Thyroid gland (tissue), 4 donors: ENCODE data around the gene TTC33. TPM values are rescaled to one million over a fixed set of nuclear protein-coding genes. Genes with fewer than 3 reads are reported as not detected.

Source experiments
- DNase-seq, 2 donors: peaks; one replicate each; pipeline ENCODE4 v3.0.0-alpha.2; 2019
- H3K27ac ChIP-seq, 3 donors: fragments of 200-600 bp; sonication (generic); 1 replicate in 2 of 3; 2 replicates in 1 of 3; pipeline ENCODE4 v1.5.1; 2016 to 2019; ENCODE audit warnings: mild to moderate bottlenecking in 1 of 3, moderate library complexity in 1 of 3
- H3K27me3 ChIP-seq: fragments of 200-600 bp; sonication (generic); one replicate; pipeline ENCODE4 v1.5.1; 2019
- H3K36me3 ChIP-seq, 2 donors: fragments of 200-600 bp; sonication (generic); one replicate each; pipeline ENCODE4 v1.5.1; 2016 to 2019
- H3K4me1 ChIP-seq, 2 donors: fragments of 200-600 bp; sonication (generic); one replicate each; pipeline ENCODE4 v1.5.1; 2017 to 2019
- H3K4me3 ChIP-seq, 3 donors: fragments of 200-600 bp; sonication (generic); replicated peaks in 1 of 3; 1 replicate in 2 of 3; 2 replicates in 1 of 3; pipeline ENCODE4 v1.5.1; 2016; ENCODE audit warnings: mild to moderate bottlenecking in 1 of 3
- H3K9me3 ChIP-seq: fragments of 200-600 bp; sonication (generic); one replicate; pipeline ENCODE4 v1.5.1; 2017
- CTCF ChIP-seq, 6 experiments: fragments of 200-600 bp in 3 of 6; fragments of 450-650 bp in 3 of 6; sonication (generic) in 3 of 6; IDR thresholded peaks; one replicate each; pipeline ENCODE4 v1.5.1; 2016 to 2019; ENCODE audit warnings: antibody characterized with exemption in 6 of 6, mild to moderate bottlenecking in 2 of 6, inconsistent platforms in 1 of 6, moderate library complexity in 1 of 6
- POLR2A ChIP-seq, 2 donors: fragments of 450-650 bp; IDR thresholded peaks; one replicate each; pipeline ENCODE4 v1.6.1; 2017; ENCODE audit warnings: antibody characterized with exemption in 2 of 2, mild to moderate bottlenecking in 2 of 2, moderate library complexity in 1 of 2
- WGBS, 2 donors: methylation state at CpG; one replicate each; pipeline ENCODE4 v1.1.5; 2017; 5-methylcytosine and 5-hydroxymethylcytosine counted together
- intact Hi-C: fragments of 100-400 bp; cut with DNase I; formaldehyde crosslinking; loops from one replicate; pipeline ENCODE4 v1.15.1; 2023
- total RNA-seq, 4 donors: library from RNA; depleted of rRNA; stranded (reverse); fragments of >200 nt; gene quantifications; one replicate each; pipeline ENCODE4 v1.2.3, GENCODE V29; 2016

TTC33 gene
- total RNA-seq, 4 donors from 2014 or later = 18.7 to 35.2 (median 24.9) TPM

GRCh38 chr5:40778133-40778532, 22.4 kb upstream of the TTC33 start:
- 97% methylated on average over 1 of the region's 1 CpG for WGBS, 2 donors
- H3K4me3 ChIP-seq = no peak overlapping the region
- DNase-seq = no peak
- TF ChIP-seq CTCF (IDR thresholded peaks at IDR 0.05) (no peak), POLR2A (IDR thresholded peaks at IDR 0.05) (no peak)
- intact Hi-C loops = no loop called here
- H3K27me3 ChIP-seq = no peaks in the 10 kb centered on the region
- peaks cover 0 to 4% of the 10 kb centered on the region in 2 donors for H3K4me1 ChIP-seq
- no peak overlapping the region for H3K27ac ChIP-seq
- H3K9me3 ChIP-seq = no peaks in the 10 kb centered on the region
- peaks cover 19 to 21% of the 10 kb centered on the region in 2 donors for H3K36me3 ChIP-seq

GRCh38 chr5:40776658-40776977, 20.9 kb upstream of the TTC33 start:
- Histone ChIP-seq H3K36me3 (peaks cover 20 to 21% of the 10 kb centered on the region in 2 donors), H3K27me3 (no peaks in the 10 kb centered on the region), H3K4me3 (no peak overlapping the region), H3K9me3 (no peaks in the 10 kb centered on the region), H3K27ac (no peak overlapping the region), H3K4me1 (no peaks in the 10 kb centered on the region)
- DNase-seq = no peak
- intact Hi-C loops = no loop called here
- WGBS, 2 donors = 94% methylated on average over 1 of the region's 1 CpG
- TF ChIP-seq CTCF (IDR thresholded peaks at IDR 0.05) (no peak), POLR2A (IDR thresholded peaks at IDR 0.05) (no peak)

- 79 to 85% methylated on average over 6 of the region's 6 CpGs for WGBS, 2 donors
- no peak overlapping the region for H3K27ac ChIP-seq
- no peaks in the 10 kb centered on the region for H3K27me3 ChIP-seq
- intact Hi-C loops = no loop called here
- no peak overlapping the region for H3K4me3 ChIP-seq
- DNase-seq = no peak
- peaks cover 22 to 26% of the 10 kb centered on the region in 2 donors for H3K36me3 ChIP-seq
- TF ChIP-seq POLR2A (IDR thresholded peaks at IDR 0.05) (no peak), CTCF (IDR thresholded peaks at IDR 0.05) (no peak)
- no peaks in the 10 kb centered on the region for H3K4me1 ChIP-seq
- H3K9me3 ChIP-seq = no peaks in the 10 kb centered on the region
These were observed 20.3 kb upstream of the TTC33 start for GRCh38 chr5:40775846-40776657.

GRCh38 chr5:40775085-40775845, 19.5 kb upstream of the TTC33 start:
- Histone ChIP-seq H3K27ac (no peak overlapping the region), H3K9me3 (no peaks in the 10 kb centered on the region), H3K36me3 (peaks cover 22 to 27% of the 10 kb centered on the region in 2 donors), H3K4me3 (no peak overlapping the region), H3K27me3 (no peaks in the 10 kb centered on the region), H3K4me1 (no peaks in the 10 kb centered on the region)
- intact Hi-C loops = no loop called here
- TF ChIP-seq CTCF (IDR thresholded peaks at IDR 0.05) = no peak
- TF ChIP-seq POLR2A (IDR thresholded peaks at IDR 0.05) = no peak
- 92 to 93% methylated on average over 4 of the region's 4 CpGs for WGBS, 2 donors
- DNase-seq = no peak

- TF ChIP-seq POLR2A (IDR thresholded peaks at IDR 0.05) (no peak), CTCF (IDR thresholded peaks at IDR 0.05) (no peak)
- Histone ChIP-seq H3K4me3 (no peak overlapping the region), H3K9me3 (no peaks in the 10 kb centered on the region), H3K4me1 (no peaks in the 10 kb centered on the region), H3K27ac (no peak overlapping the region), H3K36me3 (peaks cover 22 to 27% of the 10 kb centered on the region in 2 donors), H3K27me3 (no peaks in the 10 kb centered on the region)
- no peak for DNase-seq
- intact Hi-C loops = no loop called here
- WGBS, 2 donors = 92 to 100% methylated on average over 1 of the region's 1 CpG
These were observed 18.9 kb upstream of the TTC33 start for GRCh38 chr5:40774623-40775022.
